Epithelial cell of proximal tubule (primary cell): Measurements from ENCODE around the gene UBL4A. TPM values are rescaled to one million over a fixed set of nuclear protein-coding genes. Genes with fewer than 3 reads are reported as not detected.

Experiments used
- DNase-seq: peaks from one replicate; pipeline ENCODE4 v3.0.0-alpha.2; 2011; ENCODE audit warnings: low read depth
- H3K4me3 ChIP-seq: 2 replicates; pipeline ENCODE4 v1.5.1; 2011; ENCODE audit warnings: low read depth, mild to moderate bottlenecking, low read length
- CTCF ChIP-seq: conservative IDR thresholded peaks from 2 replicates; pipeline ENCODE4 v1.5.1; 2012; ENCODE audit warnings: low read depth, mild to moderate bottlenecking, low read length
- total RNA-seq: library from RNA; depleted of rRNA; stranded (reverse); fragments of >200 nt; gene quantifications from 2 replicates; pipeline ENCODE4 v1.2.3, GENCODE V29; 2015

Gene UBL4A
- total RNA-seq, 1 donor from 2014 or later, result 39.4 TPM

- no peak for DNase-seq
- peak within 1 kb of the TSS; percentile 68 for H3K4me3 ChIP-seq
- no peak for TF ChIP-seq CTCF
Measured at GRCh38 chrX:154443992-154444754, 42.2 kb downstream of the UBL4A start, which contains the start of gene FAM50A. Gene FAM50A (plus strand): TSS chrX:154444141. CDS start chrX:154444236, 95 bp downstream.

- peak overlapping the region; percentile 31 for H3K4me3 ChIP-seq
- no peak for TF ChIP-seq CTCF
- no peak for DNase-seq
Measured at GRCh38 chrX:154443479-154443910, 42.9 kb downstream of the UBL4A start.

- TF ChIP-seq CTCF, result no peak
- no peak for DNase-seq
Measured at GRCh38 chrX:154441984-154442707, 44.3 kb downstream of the UBL4A start.

GRCh38 chrX:154441564-154441963, 44.9 kb downstream of the UBL4A start:
- no peak overlapping the region for H3K4me3 ChIP-seq
- no peak for DNase-seq
- no peak for TF ChIP-seq CTCF

More at GRCh38 chrX:154441984-154442707, 44.3 kb downstream of the UBL4A start:
- H3K4me3 ChIP-seq, result no peak overlapping the region

- TF ChIP-seq CTCF, result no peak
- no peak overlapping the region for H3K4me3 ChIP-seq
- no peak for DNase-seq
Measured at GRCh38 chrX:154440623-154441357, 45.6 kb downstream of the UBL4A start.

GRCh38 chrX:154439841-154440240, 46.6 kb downstream of the UBL4A start:
- no peak for TF ChIP-seq CTCF
- DNase-seq, result no peak
- no peak overlapping the region for H3K4me3 ChIP-seq
